GM20431 (cell line): ENCODE measurements around the gene MYL4.
"Not testable (repeated sequence)": the region's sequence is repeated elsewhere in the genome, so short reads cannot be mapped to it uniquely, and the experiment has no call there.

ENCODE experiments used
- in situ Hi-C: fragments of 300-500 bp; cut with MseI, MboI; formaldehyde crosslinking; loops from one replicate; pipeline ENCODE4 v1.15.0; 2020; ENCODE audit warnings: low sequenced_read_pairs; ENCODE audit not compliant: unreplicated experiment

MYL4 gene

DNA sequence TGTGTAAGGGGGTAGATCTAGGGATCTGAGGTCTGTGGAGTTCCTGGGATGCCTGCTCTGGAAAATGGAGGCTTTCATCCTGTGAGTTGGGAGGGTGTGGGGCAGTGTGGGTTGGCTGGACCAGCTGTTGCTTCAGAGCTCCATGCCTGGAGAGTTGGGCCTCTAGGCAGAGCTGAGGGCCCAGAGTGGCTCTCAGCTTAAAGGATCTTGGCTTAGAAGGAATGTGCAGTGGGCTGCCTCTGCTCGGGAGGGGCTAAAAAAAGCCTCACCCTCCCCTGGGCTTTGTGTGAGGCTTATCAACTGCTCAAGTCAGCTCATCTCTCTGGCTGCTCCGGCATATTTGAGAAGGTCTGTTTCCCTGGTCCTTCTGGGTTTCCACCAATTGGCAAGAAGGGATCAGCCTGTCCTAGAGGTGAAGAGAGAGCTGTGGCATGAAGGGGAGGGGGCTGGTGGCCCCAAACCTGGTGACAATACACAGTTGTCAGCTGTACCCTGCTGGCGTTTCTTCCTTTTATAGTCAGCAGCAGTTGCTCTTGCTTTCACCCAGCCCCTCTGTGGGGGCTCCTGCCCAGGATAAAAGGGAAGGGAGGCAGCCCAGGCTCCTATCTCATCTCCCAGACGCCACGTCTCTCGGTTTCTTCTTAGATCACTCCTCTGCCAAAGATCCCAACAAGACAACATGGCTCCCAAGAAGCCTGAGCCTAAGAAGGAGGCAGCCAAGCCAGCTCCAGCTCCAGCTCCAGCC is at the start of gene MYL4:
Gene MYL4, plus strand, starts transcription at position 605 of the 745 bp plus-strand sequence. Its CDS starts 75 bp downstream, at position 680.
- in situ Hi-C loops = no loop called here

DNA sequence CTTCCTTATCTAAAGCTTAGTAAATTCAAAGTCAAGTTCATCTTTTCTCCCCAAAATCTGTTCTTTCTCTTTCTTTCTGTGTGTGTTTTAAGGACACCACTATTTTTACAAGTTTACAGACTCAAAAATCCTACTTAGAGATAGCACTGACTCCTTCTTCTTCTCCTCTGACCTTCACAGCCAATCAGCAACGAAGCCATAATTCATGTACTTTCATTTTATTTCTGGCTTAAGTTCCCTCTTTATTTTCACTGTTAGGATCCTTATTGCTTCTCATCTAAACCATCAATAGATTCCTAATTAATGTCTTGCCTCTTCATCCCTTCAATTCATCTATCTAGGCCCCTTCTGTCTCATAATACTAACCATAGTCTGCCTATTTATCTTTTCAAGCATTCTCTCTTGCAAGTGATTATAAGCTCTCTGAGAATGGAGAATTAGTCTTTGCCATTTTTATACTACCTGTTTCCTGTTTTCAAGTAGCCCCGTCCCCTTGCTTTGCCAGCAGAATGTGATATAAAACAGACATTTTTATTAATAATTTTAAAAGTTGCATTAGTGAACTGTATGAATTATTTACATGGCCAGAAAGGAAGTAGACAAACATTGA is 47.0 kb upstream of the MYL4 start:
- in situ Hi-C loops = no loop called here

DNA sequence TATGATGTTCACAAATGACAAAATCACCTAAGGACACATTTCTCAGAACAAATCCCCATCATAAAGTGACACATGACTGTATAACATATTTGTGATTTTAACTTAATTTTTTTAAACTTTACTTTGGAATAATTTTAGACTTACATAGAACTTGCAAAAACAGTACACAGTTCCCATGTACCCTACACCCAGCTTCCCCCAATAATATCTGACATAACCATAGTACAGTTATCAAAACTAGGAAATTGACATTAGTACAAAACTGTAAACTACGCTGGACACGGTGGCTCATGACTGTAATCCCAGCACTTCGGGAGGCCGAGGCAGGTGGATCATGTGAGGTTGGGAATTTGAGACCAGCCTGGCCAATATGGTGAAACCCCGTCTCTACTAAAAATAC is 44.9 kb upstream of the MYL4 start:
- in situ Hi-C loops = no loop called here

DNA sequence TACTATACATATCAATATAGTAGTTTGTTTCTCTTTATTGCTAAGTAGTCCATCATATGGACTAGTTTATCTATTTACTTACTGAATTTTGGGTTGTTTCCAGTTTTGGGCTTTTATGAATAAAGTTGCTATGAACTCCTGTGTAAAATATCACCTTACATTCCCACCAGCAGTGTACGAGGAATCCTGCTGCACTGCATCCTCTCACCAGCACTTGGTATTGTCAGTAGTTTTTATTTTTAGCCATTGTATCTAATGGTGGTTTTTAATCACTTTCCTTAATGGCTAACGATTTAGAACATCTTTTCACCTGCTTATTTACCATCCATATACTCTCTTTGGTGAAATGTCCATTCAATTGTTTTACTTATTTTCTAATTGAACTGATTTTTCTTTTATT is 44.0 kb upstream of the MYL4 start:
- in situ Hi-C loops = no loop called here

DNA sequence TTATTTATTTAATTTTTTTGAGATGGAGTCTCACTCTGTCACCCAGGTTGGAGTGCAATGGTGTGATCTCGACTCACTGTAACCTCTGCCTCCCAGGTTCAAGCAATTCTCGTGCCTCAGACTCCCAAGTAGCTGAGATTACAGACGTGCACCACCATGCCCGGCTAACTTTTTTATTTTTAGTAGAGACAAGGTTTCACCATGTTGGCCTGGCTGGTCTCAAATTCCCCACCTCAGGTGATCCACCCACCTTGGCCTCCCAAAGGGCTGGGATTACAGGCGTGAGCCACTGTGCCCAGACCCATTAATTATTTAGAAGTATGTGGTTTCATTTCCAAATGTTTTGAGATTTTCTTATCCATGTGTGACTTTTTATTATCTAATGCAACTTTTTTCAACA is 42.3 kb upstream of the MYL4 start:
- in situ Hi-C loops = not testable (repeated sequence)

DNA sequence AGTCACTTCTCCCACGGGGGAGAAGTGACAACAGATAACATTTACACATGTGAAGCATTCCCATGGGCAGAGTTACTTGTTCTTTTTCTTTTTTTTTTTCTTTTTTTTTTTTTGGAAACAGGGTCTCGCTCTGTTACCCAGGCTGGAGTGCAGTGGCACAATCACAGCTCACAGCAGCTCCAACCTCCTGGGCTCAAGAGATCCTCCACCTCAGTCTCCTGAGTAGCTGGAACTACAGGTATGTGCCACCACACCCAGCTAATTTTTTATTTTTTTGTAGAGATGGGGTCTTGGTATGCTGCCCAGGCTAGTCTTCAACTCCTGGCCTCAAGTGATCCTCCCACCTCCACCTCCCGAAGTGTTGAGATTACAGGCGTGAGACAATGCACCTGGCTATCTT is 40.3 kb upstream of the MYL4 start:
- in situ Hi-C loops = not testable (repeated sequence)

DNA sequence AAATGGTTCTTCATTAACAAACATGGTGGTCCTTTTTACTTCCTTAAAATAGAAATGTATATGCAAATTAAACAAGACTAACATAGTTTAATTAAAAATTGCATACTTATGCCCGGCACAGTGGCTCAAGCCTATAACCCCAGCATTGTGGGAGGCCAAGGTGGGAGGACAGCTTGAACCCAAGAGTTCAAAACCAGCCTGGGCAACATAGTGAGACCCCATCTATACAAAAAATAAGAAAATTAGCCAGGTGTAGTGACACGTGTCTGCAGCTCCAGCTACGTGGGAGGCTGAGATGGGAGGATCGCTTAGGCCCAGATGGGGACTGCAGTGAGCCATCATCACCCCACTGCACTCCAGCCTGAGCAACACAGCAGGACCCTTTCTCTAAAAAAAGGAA is 38.4 kb upstream of the MYL4 start:
- in situ Hi-C loops = no loop called here

DNA sequence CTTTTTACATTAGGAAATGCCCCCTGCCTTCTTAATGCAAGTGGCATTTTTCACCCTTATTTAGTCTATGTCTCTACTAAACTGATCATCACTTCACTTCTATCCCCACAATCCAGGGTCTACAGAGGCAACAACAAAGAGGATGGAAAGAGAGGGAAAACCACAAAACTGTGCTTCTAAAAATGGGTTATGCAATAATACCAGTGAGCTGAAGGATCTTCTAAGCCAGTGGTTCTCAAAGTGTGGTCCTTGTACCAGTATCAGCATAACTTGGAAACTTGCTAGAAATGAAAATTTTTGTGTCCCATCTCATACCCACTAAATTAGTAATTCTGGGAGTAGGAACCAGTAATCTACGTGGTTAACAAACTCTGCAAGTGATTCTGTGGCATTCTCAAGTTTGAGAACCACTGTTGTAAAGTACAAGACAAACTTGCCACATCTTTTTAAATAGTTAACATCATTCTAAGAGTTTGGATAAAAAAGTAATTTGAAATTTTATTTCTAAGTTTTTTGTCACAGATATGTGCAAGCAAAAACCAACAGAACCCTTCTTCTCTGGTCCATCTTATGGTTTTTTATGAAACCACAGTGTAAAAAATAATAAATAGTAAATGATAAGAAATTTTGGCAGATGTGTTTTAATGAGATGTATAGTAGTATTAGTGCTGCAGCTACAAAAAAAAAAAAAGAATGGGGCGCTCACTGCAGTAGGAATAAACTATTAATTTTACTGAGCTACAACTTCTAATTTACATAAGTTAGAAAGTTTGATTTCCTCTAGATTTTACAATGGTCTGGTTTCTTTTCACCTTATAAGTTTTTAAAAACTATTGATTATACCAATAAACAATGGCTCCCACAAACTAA is 36.2 kb upstream of the MYL4 start:
- in situ Hi-C loops = no loop called here

DNA sequence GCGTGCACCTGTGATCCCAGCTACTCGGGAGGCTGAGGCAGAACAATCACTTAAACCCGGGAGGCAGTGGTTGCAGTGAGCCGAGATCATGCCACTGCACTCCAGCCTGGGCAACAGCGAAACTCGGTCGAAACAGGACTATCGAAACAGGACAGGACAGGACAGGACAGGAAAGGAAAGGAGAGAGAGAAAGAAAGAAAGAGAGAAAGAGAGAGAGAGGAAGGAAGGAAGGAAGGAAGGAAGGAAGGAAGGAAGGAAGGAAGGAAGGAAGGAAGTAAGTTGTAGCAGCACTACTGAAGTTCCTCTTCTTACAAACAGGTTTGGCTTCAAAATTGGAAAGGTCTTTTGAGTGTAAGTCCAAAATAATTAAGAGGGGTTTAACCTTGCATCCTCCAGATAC is 34.3 kb upstream of the MYL4 start:
- in situ Hi-C loops = not testable (repeated sequence)

DNA sequence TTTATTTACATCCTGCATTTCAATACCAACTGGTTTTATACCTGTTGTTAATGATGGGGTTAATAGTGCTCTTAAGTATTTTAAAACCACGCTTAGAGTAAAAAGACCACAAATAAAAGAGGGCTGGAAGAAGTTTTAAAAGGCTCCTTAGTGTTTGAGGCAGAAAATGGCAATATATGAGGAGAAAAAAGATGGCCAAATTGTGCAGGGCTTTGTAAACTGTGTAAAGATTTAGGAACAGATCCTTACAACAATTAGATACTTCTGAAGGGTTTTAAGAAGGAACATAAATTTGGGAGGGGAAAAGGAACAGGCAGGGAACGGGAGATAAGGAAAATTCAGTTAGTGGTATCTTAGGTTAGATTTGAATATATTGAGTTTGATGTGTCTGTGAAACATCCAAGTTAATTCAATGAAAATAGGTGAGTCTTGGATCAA is 32.7 kb upstream of the MYL4 start:
- in situ Hi-C loops = no loop called here

DNA sequence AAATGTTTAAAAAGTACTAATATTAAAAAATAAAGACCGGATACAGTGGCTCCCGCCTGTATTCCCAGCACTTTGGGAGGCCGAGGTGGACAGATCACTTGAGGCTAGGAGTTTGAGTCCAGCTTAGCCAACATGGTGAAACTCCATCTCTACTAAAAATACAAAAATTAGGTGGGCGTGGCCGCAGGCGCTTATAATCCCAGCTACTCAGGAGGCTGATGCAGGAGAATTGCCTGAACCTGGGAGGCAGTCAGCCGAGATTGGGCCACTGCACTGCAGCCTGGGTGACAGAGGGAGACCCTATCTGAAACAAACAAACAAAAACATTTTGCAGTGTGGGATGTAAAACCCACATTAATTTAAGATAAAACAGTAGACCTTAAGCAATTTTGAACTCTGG is 31.9 kb upstream of the MYL4 start:
- in situ Hi-C loops = no loop called here

DNA sequence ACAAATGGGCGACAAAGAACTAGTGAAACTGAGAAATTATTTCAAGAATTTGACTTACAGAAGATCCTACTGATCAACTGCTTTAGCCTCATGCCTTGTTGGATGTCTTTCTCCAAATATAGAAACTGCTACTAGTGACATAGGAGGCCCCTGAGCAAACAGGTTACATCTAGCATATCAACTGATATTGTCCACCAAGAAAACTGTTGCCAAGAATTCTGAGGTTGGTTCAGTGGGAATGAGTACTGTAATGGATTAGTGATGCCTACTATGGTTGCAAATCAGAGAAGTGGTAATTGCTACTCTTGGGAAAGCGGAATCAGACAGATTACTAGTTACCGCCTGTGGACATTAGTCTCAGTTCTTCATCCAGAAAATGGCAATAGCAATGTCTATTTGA is 30.0 kb upstream of the MYL4 start:
- in situ Hi-C loops = no loop called here

DNA sequence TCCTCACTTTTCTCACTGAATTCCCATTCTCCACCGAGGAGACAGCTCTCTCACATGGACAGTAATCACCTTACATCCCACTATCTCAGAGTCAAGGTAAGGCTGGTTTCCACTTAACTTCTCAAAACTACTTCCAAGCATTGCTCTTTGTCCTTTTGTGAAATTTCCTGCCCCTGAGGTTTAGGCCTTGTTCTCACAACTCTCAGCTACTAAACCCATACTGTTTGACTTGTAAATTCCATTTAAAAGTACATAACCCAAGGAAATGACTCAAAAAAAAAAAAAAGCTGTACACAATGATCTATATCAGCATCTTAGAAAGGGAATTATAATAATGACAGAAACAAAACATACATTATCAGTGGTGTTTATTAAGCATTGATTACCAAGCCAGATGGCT is 28.8 kb upstream of the MYL4 start:
- in situ Hi-C loops = no loop called here

DNA sequence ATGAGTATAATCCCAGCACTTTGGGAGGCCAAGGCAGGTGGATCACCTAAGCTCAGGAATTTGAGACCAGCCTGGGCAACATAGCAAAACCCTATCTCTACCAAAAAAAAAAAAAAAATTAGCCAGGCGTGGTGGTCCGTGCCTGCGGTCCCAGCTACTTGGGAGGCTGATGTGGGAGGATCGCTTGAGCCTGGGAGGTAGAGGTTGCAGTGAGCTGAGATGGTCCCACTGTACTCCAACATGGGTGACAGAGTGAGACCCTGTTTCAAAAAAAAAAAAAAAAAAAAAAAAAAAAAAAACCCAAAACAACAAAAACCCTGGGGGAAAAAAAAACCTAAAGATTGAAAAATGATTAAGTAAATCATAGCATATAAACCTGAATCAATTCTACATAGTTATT is 28.2 kb upstream of the MYL4 start:
- in situ Hi-C loops = not testable (repeated sequence)

DNA sequence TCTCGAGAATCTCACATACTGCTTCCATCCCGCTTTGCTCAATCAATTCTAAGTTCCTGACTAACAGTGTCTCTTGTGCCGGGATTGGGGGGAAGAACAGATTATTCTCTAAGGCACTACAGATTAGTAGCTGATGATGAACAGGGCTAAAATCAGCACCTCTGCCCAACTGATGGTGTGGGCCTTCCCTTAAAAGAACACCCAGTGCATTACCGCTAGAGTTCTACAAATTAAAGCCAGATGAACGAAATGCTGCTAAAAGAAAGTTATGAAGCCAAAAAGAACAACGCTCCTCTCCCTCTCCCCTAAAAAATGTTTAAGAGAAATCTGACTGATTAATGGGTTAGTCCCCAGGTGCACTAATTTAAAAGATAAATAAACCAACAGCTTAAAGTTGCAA is 24.5 kb upstream of the MYL4 start:
- in situ Hi-C loops = no loop called here

DNA sequence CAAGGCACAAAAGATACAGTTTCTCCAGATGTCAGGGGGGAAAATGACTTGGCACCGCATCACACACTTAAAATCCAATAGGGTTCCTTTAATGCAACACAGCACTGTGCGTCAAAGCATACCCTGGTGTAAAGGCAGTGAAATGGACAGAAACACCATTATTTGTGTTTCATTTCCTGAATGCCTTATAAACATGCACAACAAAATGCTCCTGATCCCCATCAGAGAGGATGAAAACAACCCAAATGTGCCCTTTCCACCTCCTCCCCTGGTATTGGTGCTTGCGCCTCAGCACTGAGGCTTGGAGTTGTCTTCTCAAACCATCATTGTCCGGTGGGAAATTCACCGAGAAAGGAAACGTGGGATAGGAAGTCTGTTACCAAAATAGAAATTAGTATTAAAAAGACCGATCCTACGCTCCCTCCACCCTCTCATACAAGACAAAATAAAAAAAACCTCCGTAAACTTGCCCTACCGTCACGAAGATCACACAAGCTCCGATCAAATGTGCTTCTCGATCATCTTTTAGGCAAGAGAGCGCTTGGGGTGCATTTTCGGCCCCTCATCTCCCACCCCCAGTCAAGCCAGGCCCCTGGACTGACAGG is 20.8 kb upstream of the MYL4 start:
- in situ Hi-C loops = no loop called here

DNA sequence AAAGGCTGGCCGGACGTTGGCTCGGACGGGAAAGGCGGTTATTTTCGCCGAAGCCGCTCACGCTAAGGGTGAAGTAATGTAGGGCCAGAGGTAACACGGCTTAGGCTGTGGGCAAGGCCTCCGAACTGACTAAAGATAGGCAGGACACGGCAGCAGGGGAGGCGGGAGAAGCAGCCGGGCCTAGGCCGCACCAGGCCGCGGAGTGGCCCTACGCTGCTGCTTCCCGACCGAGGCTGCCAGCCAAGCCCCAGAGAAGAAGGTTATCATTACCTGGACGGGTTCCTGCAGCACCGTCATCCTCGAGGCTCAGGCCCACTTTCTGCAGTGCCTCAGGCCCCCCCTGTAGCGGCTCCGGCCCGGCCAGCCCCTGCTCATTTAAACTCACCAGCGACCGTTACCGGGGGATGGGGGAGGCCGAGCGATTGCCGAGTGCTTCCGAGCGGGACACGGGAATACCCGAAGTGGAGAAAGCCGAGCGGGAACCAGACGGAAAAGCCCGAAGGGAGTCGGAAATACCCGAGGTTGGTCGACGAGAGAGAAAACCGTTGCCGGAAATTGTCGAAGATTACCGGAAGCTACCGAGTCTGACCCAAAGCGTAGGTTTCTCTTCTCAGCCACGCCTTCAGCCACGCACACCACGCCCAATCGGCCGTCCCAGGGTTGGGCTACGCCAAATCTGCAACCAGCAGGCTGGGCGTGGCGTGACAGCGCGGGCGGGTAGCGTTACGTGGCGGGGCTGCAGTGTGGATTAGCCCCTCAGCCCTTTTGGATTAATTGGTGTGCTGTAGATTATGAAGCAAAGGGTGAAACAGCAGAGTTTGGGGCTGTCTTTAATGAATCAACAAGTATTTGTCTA is 20.0 kb upstream of the MYL4 start, which contains the start of gene CDC27:
Gene CDC27, minus strand, starts transcription at position 420 of the 856 bp plus-strand sequence. Its CDS starts 123 bp downstream, at position 297.
- in situ Hi-C loops = no loop called here

DNA sequence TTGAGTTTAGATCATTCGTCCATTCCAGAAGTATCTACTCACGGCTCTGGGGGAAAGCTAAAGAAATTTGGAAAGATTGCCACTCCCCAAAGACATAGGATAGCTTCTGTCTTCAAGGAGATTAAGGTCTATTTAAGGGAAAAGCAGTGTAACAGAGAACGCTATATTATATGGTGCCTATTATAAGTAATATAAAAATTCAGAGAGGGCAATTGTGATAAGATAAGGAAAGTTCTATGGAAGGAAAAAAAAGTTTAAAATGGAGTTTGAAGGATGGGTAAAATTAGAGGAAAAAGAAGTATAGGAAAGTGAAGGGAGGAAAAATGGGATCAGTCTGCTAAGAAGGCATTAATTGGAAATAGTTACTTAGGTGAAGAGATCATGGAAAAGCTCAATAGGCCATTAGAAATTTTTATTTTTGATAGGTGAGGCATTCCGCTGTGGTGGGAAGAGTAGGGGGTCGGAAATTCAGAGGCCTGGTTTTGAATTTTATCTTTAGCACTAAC is 19.4 kb upstream of the MYL4 start:
- in situ Hi-C loops = no loop called here

DNA sequence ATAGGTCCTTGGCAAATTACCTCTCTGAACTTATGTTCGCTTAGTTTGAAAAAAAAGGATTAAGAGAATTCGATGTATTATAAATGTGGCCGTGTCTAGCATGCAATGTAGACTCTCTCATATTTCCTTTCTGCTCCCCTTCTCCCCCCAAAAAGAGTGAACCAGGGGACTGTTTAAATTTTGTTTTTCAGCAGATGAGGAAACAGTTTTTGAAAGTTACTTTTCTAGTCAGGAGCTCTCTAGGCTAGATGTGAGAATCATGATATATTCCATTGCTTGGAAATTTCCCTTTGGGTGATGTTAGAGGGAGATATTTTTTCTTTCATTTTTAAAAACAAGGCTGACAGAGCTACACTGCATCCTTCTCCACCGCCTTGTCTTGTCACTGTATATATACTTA is 18.9 kb upstream of the MYL4 start:
- in situ Hi-C loops = no loop called here
